G401 (cell line): ENCODE results near the gene NDRG2. TPM values are rescaled to one million over a fixed set of nuclear protein-coding genes. Genes with fewer than 3 reads are reported as not detected.
"Not testable (repeated sequence)": the region's sequence is repeated elsewhere in the genome, so short reads cannot be mapped to it uniquely, and the experiment has no call there.

Experiments used
- DNase-seq: peaks from one replicate; pipeline ENCODE4 v3.0.0-alpha.2; 2015; ENCODE audit warnings: low spot score
- in situ Hi-C: cut with HindIII; loops from 2 replicates; pipeline ENCODE4 v1.10.0; 2016; ENCODE audit warnings: low sequenced_read_pairs, mixed read lengths
- total RNA-seq: library from RNA; depleted of rRNA; stranded (reverse); fragments of >200 nt; shearing (Covaris generic); gene quantifications from 2 replicates; pipeline ENCODE4 v1.2.3, GENCODE V29; 2014; rRNA removed

The NDRG2 gene
- total RNA-seq, 1 experiment from 2014 or later, result 28.6 TPM

DNA sequence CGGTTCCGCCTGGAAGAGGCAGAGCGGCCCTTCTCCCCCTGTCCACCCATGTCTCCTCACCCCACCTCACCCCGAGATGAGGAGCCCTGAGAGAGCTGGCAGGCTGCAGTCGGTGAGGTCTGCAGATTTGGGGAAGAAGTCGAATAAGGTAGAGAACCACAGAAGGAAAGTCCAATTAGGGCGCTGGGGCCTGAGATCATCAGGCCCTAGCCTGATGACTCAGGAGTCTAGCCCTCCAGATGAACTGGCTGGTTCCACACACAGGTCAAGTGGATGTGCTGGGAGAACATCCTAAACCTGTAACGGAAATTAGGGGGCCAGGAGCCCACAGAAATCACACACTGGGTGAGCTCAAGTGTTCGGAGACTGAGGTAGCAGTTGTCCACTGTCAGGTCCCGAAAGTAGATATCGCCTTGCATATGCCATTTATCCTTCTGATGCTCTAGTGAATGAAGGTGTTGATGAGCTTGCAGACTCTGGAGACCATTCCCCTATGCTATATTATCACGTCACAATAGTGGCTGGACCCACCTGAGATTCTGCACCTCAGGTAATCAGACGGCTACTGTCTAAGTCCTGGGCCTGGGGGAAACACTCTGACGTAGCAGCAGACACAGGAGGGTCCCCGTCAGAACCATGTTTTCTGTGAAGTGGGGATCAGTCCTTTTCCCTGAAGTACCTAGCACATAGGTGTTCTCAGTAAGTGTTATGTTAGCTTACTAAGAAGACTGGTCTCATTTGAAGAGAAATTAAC lies 36.0 kb downstream of the NDRG2 start:
- in situ Hi-C loops, result no loop called here
- no peak for DNase-seq

DNA sequence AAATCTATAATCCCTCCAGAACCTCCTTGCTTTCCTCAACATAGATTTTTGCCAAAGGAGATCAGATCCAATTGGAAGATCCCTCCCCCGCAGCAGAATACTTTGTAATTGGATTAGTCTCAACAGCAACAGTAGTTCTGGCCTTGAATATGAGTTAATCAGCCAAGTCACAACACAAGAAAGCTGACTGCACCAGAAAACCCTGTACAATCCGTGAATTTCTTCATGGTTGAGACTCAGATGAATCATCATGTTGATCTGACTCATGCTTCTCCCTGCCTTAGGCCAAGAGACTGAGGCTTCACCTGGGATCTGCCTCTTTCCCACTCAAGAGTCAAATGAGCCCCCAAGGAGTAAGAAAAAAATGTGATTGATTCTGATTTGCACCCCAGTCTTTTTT lies 38.0 kb downstream of the NDRG2 start:
- in situ Hi-C loops, result no loop called here
- DNase-seq, result no peak

DNA sequence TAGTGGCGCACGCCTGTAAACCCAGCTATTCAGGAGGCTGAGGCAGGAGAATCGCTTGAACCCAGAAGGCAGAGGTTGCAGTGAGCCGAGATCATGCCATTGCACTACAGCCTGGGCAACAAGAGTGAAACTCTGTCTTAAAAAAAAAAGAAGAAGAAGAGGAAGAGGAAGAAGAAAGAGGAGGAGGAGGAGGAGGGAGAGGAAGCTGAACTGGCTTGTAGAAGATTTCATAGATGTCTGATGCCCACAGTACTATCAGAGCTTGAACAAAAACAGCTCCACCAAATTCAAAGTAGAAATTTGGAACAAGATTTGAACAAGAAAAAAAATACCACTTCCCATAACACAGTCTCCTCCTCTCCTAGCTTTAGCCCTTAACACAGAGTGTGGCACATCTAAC lies 39.2 kb downstream of the NDRG2 start:
- DNase-seq, in situ Hi-C loops: not testable (repeated sequence)

DNA sequence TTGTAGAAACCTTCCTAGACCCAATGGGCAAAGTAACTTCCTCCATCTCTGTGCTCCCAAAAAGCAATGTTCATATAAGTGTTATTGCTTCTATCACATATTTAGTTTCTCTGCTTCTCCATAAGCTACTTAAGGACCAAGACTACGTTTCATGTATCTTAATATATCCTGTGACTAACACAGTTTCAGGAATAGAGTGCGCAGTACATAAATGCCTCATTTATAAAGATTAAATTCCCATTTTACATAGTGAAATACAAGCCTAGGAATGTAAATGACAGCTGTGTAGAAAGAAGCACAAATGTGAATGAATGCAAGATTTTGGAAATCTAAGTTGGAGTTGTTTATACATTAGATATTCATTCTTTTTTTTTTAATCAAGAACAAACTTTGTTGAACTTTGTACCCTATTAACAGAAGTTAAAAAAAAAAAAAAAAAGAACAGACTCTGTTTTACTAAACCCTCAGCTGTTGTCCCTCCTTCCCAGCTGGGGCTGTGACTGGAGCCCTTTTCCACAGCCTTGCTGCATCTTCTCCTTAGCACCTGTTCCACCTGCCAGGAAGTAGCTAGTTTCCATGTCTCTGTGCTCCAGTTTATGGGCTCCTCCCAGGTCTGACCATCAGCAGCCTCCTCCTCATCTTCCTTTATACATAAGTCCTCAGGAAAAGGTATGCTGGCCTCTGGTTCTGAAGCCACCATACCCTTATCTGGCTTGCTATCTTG lies 42.1 kb downstream of the NDRG2 start:
- in situ Hi-C loops, result no loop called here
- DNase-seq, result no peak

DNA sequence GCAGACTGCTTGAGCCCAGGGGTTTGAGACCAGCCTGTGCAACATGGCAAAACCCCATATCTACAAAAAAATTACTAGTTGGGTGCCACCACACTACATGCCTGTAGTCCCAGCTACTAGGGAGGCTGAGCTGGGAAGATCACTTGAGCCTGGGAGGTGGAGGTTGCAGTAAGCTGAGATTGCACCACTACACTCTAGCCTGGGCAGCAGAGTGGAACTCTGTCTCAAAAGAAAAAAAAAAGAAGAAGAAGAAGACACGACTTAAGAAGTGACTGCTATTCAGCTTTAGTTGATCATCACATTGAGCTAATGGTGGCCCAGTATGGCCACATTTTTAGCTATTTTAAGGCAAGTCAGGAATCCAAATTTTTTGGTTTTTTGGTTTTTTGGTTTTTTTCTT lies 44.0 kb downstream of the NDRG2 start:
- DNase-seq, result no peak
- in situ Hi-C loops, result no loop called here

DNA sequence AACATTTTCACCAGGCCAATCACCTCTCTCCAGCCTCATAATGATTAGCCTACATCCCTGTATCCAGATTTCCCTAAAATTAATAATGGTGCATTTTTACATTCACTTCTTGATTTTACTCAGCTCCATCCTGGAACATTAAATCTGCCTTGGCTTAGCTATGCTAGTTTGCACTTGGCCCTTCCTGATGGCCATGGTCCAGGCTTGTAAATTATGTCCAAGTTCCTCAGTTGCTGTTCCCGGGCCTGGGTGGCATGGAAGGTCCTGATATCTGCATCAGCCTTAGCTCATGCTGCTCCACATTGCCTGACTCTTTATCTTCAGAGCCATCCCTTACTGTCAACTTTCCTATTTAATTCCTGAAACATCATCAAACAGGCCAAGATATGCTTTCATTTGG lies 46.2 kb downstream of the NDRG2 start:
- in situ Hi-C loops, result no loop called here
- no peak for DNase-seq

DNA sequence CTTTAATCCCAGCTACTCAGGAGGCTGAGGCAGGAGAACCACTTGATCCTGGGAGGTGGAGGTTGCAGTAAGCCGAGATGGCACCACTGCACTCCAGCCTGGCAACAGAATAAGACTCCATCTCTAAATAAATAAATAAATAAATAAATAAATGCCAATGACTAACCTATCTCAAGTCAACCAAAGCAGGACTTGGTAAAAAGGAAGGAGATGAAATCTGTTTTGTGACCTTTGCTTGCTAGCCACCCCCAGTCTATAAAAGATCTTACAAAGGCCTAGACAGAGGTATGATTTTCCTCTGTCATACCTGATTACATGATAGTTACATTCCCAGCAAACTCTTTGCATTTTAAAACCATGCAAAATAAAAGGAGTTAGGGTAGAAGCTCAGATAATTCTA lies 48.6 kb downstream of the NDRG2 start:
- no peak for DNase-seq
- in situ Hi-C loops, result no loop called here

DNA sequence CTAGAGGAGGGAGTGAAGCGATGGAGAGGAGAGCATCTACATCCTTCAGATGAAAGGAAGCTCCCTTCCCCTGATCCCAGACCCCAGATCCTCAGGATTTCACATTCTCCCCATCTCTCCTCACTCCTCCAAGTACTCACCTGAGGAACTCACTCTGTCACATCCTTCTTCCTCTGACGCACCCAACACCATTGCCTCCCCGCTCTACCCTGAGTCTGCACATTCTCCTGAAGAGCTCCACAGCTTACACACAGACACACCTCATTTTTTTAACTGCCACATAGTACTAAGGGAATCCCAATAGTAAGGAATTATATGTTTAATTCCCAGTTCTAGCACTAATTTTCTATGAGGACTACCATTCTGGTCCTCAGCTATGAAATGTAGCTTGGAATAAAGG lies 51.4 kb downstream of the NDRG2 start:
- in situ Hi-C loops, result no loop called here
- DNase-seq, result no peak

DNA sequence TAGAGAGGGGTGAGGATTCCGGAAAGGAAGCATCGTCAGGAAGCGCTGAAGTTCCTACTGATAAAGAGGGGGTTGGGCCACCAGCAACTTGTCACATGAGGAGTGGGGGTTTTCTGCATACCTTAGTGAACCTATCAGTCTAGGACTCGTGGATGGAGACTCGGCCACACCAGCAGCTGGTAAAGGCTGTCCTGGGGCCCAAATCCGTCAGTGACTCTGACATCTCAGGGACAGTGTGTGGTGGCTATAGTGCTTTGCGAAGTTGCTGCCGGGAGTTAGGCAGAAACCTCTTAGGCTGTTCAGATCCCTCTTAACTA lies 53.2 kb downstream of the NDRG2 start:
- in situ Hi-C loops, result no loop called here
- DNase-seq, result no peak

DNA sequence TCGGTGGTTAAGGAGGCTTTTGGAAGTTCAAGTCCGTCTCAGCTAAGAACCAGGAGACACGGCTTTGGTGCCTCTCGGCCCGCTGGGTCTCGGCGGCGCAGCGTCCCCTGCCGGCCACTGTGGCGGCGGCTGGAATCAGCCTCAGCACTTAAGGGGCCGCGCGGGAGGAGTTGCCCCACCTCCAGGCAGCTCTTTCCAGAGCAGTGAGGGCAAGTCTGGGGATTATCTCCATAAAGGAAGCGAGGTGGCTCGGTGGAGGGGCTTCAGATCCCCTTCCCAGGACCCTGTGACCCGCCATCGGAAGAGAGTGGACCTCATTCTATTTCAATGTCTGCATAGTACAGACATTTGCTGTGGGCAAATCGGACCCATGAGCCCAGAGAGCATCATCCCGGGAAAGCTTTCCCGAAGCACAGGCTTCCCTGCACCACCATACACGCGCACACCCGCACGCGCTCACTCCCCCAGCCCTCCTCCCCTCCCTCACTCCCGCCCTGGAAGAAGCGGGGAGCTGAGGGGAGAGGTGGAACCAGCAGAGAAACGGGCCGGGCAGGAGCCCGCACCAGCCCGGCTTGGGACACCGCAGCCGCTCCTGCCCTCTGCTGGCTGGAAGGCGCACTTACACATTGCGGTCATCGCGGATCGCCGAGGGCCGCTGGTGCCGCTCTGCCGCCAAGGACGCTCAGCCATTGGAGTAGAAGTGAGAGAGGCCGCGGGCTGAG lies 53.7 kb downstream of the NDRG2 start:
- DNase-seq, result peak; percentile 80
- in situ Hi-C loops, result no loop called here

DNA sequence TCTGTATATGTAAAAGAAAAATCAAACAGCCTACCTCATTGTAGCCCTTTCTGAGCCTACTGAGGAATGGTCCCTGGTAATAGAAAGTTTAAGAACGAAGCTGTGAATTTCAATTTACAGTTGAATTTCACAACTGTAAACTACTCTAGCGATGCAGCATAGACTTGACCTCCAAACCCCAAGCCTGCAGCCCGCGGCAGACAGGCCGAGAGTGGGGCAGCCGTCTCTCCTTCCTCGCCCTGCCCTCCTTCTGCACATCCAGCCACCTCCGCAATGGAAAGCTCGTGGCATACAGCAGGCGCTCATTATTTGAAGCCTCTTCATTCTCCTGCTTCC lies 54.2 kb downstream of the NDRG2 start:
- in situ Hi-C loops, result no loop called here
- no peak for DNase-seq

DNA sequence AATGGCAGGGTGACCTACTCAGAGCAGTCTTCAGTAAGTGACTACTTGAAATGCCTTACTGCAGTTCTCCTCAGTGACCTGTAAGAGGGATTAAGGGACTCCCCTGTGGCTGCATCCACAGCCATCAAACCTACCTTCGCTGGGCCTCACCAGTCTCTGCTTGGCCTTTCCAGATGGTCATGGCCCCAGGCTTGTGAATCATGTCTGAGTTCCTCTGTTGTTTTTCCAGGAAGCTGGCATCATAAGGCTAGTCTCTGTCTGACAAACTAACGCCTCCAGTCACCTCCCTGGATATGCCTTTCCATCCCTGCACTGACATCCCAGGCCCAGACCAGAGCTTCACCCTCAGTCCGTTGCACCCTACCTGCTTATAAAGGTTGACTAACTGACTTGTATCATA lies 55.5 kb downstream of the NDRG2 start:
- DNase-seq, result no peak
- in situ Hi-C loops, result no loop called here

Other genes with a start within 250 kb of the NDRG2 start
- gene RNASE6, start 243.8 kb downstream of the NDRG2 start, total RNA-seq, result not detected in 2 replicates
- gene RNASE1, start 222.2 kb downstream of the NDRG2 start, total RNA-seq, result 0.85 TPM in 1 of 2 replicates, not detected in the other
- not detected in 2 replicates for gene RNASE3, start 133.7 kb downstream of the NDRG2 start, total RNA-seq
- gene RNASE2, start 69.6 kb downstream of the NDRG2 start, total RNA-seq, result not detected in 2 replicates
- 88.2 and 157 TPM in 2 replicates for gene METTL17, start 35.1 kb downstream of the NDRG2 start, total RNA-seq
- gene SLC39A2, start 25.8 kb downstream of the NDRG2 start, total RNA-seq, result not detected in 2 replicates
- not detected in 2 replicates for gene TPPP2, start 5.2 kb upstream of the NDRG2 start, total RNA-seq
- not detected in 2 replicates for gene RNASE13, start 9.7 kb upstream of the NDRG2 start, total RNA-seq
- gene RNASE7, start 17.3 kb upstream of the NDRG2 start, total RNA-seq, result not detected in 2 replicates
- gene RNASE8, start 32.8 kb upstream of the NDRG2 start, total RNA-seq, result not detected in 2 replicates
- 48.6 and 50.3 TPM in 2 replicates for gene ARHGEF40, start 45.2 kb upstream of the NDRG2 start, total RNA-seq
- gene ZNF219, start 73.6 kb upstream of the NDRG2 start, total RNA-seq, result 29.4 and 45.8 TPM in 2 replicates
- gene TMEM253, start 76.0 kb upstream of the NDRG2 start, total RNA-seq, result not detected in 2 replicates
- gene OR5AU1, start 131.0 kb upstream of the NDRG2 start, total RNA-seq, result 0.71 TPM in 1 of 2 replicates, not detected in the other
- gene HNRNPC, start 244.4 kb upstream of the NDRG2 start, total RNA-seq, result 1,370 and 1,766 TPM in 2 replicates